NCI-H2107 treated with DMSO at 0.1 percent for 48 hours (cell line): ENCODE data around the gene MAGEA4.

Source experiments
- DNase-seq: peaks from one replicate; lab custom pipeline; 2025; ENCODE audit not compliant: unreplicated experiment; lab: John Stamatoyannopoulos, UW

The MAGEA4 gene

DNA sequence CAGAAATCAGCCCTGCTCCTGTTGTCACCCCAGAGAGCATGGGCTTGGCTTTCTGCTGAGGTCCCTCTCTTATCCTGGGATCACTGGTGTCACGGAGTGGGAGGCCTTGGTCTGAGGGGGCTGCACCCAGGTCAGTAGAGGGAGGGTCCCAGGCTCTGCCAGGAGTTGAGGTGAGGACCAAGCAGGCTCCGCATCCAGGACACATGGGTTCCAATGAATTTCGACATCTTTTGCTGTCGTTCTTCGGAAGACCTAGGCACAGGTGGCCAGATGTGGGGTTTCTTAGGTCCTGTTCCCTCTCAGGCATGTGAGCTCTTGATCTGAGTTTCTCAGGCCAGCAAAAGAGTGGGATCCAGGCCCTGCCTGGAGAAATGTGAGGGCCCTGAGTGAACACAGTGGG is 10.0 kb downstream of the MAGEA4 start:
- no peak for DNase-seq

DNA sequence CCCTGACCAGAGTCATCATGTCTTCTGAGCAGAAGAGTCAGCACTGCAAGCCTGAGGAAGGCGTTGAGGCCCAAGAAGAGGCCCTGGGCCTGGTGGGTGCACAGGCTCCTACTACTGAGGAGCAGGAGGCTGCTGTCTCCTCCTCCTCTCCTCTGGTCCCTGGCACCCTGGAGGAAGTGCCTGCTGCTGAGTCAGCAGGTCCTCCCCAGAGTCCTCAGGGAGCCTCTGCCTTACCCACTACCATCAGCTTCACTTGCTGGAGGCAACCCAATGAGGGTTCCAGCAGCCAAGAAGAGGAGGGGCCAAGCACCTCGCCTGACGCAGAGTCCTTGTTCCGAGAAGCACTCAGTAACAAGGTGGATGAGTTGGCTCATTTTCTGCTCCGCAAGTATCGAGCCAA is 11.0 kb downstream of the MAGEA4 start:
- no peak for DNase-seq

DNA sequence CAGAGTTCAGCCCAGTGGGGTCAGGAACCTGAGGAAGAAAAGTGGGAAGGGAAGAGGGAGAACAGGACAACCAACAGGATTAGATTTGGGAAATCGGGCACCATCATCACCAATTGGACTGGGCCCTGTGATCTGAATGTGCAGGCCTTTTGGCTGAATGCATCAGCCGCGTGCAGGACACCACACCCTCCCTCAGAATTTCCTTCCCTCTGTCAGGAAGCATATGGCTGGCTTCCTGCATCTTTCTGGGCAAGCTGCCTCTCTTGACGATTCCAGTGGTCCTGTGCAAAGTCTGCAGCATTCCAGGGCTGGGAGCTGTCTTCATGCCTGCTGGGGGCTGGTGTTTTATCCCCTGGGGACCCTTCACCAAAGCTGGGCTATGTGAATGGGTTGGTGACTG is 16.4 kb downstream of the MAGEA4 start:
- no peak for DNase-seq

DNA sequence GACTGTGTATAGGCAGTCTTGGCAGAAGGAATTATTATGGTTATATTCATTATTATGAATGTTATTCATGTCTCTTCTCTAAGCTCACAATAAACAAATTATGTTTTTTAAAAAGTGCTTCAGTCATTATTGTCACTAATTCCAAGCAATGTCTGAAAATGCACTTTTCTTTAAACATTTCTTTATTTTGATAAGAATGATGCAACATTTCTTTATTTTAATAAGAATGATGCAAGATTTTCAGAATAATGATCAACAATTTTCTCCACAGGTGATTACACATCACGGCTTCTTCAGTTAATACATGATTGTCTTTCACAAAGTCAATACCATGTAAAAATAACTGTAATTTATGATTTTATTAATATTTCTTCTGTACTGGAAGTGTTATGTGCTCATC is 22.7 kb downstream of the MAGEA4 start:
- DNase-seq, result no peak

GRCh38 chrX:151938172-151938571 is 25.5 kb downstream of the MAGEA4 start:
- no peak for DNase-seq

- no peak for DNase-seq
Observed at GRCh38 chrX:151954730-151955129, 42.0 kb downstream of the MAGEA4 start.

DNA sequence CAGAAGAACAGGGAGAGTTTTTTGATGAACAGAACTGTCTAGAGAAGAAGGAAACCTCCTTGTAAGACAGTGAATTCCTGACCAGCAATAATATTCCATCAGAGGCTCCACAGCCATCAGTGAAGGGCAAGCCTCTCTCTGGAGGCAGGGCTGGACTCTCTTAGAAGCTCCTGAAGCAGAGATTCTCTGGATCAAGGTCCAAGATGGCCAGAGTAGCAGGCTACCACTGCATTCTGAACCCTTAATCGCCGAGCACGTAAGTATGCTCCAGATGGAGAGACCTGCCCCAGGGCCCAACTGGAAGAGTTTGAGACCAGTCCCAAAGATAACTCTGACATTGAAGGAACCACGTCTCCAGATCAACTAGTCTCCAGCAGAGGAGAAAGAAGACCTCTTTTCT is 45.4 kb downstream of the MAGEA4 start:
- DNase-seq, result no peak

GRCh38 chrX:151962034-151962433 is 49.3 kb downstream of the MAGEA4 start:
- no peak for DNase-seq

GRCh38 chrX:151966236-151966635 is 53.5 kb downstream of the MAGEA4 start:
- no peak for DNase-seq

- DNase-seq, result no peak
Observed at GRCh38 chrX:151970027-151970426, 57.3 kb downstream of the MAGEA4 start.

- no peak for DNase-seq
Observed at GRCh38 chrX:151970661-151971060, 58.0 kb downstream of the MAGEA4 start.

GRCh38 chrX:151973060-151973661 is 60.5 kb downstream of the MAGEA4 start:
- no peak for DNase-seq

GRCh38 chrX:151973851-151974335 is 61.2 kb downstream of the MAGEA4 start:
- no peak for DNase-seq
